Activated CD4-positive, alpha-beta T cell treated with anti-CD3 and anti-CD28 coated beads, Interleukin-2, amount 10 ng/mL, durations not matched to agents 24 days and 14 days (primary cell): ENCODE measurements around the gene DDX25. TPM values are rescaled to one million over a fixed set of nuclear protein-coding genes. Genes with fewer than 3 reads are reported as not detected.

ENCODE experiments used
- DNase-seq: peaks from one replicate; pipeline ENCODE4 v3.0.0; 2022
- H3K27ac Mint-ChIP-seq: one replicate; pipeline ENCODE4 v1.8.0; 2022; ENCODE audit warnings: mild to moderate bottlenecking, mixed read lengths
- H3K27me3 Mint-ChIP-seq: one replicate; pipeline ENCODE4 v1.8.0; 2022; ENCODE audit warnings: mixed read lengths
- H3K36me3 Mint-ChIP-seq: one replicate; pipeline ENCODE4 v1.8.0; 2022; ENCODE audit warnings: low read depth, mild to moderate bottlenecking, mixed read lengths
- H3K4me1 Mint-ChIP-seq: one replicate; pipeline ENCODE4 v1.8.0; 2021; ENCODE audit warnings: mixed read lengths
- H3K4me3 Mint-ChIP-seq: one replicate; pipeline ENCODE4 v1.8.0; 2022; ENCODE audit warnings: mild to moderate bottlenecking, moderate library complexity, mixed read lengths
- H3K9me3 Mint-ChIP-seq: one replicate; pipeline ENCODE4 v1.8.0; 2021; ENCODE audit warnings: mixed read lengths
- intact Hi-C: fragments of 100-400 bp; cut with micrococcal nuclease; formaldehyde crosslinking; loops from one replicate; pipeline ENCODE4 v1.15.1; 2023
- total RNA-seq: library from RNA; stranded (reverse); gene quantifications from 2 replicates; pipeline ENCODE4 v1.2.3, GENCODE V29; 2022

The DDX25 gene
- total RNA-seq, 1 donor from 2014 or later: not detected

GRCh38 chr11:125918140-125918840 is 14.0 kb downstream of the DDX25 start:
- no peaks in the 10 kb centered on the region for H3K4me1 Mint-ChIP-seq
- intact Hi-C loops: no loop called here

GRCh38 chr11:125921042-125921441 is 16.7 kb downstream of the DDX25 start:
- DNase-seq: no peak
- no peaks in the 10 kb centered on the region for H3K9me3 Mint-ChIP-seq
- peaks cover 6% of the 10 kb centered on the region for H3K27me3 Mint-ChIP-seq
- no peak overlapping the region for H3K4me3 Mint-ChIP-seq
- H3K4me1 Mint-ChIP-seq: no peaks in the 10 kb centered on the region
- no peaks in the 10 kb centered on the region for H3K36me3 Mint-ChIP-seq
- H3K27ac Mint-ChIP-seq: no peak overlapping the region
- intact Hi-C loops: loop anchor here (10.0 kb wide), 1 partner anchor 344 kb away; the partner anchor contains the start of genes FOXRED1 and SRPRA

More at GRCh38 chr11:125918140-125918840, 14.0 kb downstream of the DDX25 start:
- Mint-ChIP-seq H3K27me3 (peaks cover 13% of the 10 kb centered on the region), H3K9me3 (no peaks in the 10 kb centered on the region), H3K36me3 (no peaks in the 10 kb centered on the region), H3K27ac (no peak overlapping the region), H3K4me3 (no peak overlapping the region)
- no peak for DNase-seq

DNA sequence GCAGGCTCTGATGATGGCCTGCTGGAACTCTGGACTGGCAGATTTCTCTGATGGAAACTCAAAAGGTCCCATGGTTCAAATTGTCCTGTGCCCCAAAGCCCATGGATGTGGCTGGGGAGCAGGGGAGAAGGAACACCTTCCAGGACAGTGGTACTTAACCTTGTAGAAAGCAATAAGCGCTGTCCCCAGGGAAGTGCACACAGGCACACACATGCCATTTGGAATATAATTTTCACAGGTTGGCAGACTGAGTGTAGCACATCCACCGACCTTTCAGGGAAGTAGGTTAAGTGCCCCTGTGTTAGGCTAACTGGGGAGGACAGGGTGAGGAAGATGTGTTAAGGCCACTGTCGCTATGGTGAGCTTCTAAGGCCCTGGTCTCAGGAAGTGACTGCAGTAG is 17.8 kb downstream of the DDX25 start:
- peaks cover 10% of the 10 kb centered on the region for H3K27me3 Mint-ChIP-seq
- no peaks in the 10 kb centered on the region for H3K4me1 Mint-ChIP-seq
- H3K9me3 Mint-ChIP-seq: no peaks in the 10 kb centered on the region
- DNase-seq: no peak
- no peak overlapping the region for H3K27ac Mint-ChIP-seq
- intact Hi-C loops: loop anchor here (1.0 to 10.0 kb wide), 2 partner anchors 272 to 343 kb away; partner anchors contain the start of genes FOXRED1 and SRPRA
- no peaks in the 10 kb centered on the region for H3K36me3 Mint-ChIP-seq
- no peak overlapping the region for H3K4me3 Mint-ChIP-seq

GRCh38 chr11:125923012-125923579 is 18.8 kb downstream of the DDX25 start:
- Mint-ChIP-seq H3K27me3 (peaks cover 8% of the 10 kb centered on the region), H3K4me1 (no peaks in the 10 kb centered on the region), H3K4me3 (no peak overlapping the region), H3K9me3 (no peaks in the 10 kb centered on the region), H3K27ac (no peak overlapping the region), H3K36me3 (no peaks in the 10 kb centered on the region)
- peak; percentile 89 for DNase-seq
- intact Hi-C loops: loop anchor here (10.0 kb wide), 1 partner anchor 342 kb away; the partner anchor contains the start of genes FOXRED1 and SRPRA

DNA sequence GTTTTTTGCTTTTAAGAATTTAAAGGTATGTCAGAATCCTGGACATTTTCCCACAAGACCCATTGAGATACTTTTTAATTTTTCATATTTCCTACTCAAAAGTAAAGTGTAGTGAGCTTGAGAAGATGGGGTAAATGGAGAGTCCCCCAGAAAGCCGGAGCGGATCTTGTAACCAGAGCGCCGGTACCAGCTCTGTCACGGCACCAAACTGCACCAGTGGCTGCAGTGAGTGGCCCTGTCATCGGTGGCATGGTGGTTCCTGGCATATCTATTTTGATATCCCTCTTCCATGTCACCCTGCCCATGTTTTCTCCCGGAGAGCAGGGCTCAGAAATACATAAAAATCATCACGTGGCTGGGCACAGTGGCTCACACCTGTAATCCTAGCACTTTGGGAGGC is 19.3 kb downstream of the DDX25 start:
- H3K27me3 Mint-ChIP-seq: peaks cover 8% of the 10 kb centered on the region
- no peak overlapping the region for H3K27ac Mint-ChIP-seq

DNA sequence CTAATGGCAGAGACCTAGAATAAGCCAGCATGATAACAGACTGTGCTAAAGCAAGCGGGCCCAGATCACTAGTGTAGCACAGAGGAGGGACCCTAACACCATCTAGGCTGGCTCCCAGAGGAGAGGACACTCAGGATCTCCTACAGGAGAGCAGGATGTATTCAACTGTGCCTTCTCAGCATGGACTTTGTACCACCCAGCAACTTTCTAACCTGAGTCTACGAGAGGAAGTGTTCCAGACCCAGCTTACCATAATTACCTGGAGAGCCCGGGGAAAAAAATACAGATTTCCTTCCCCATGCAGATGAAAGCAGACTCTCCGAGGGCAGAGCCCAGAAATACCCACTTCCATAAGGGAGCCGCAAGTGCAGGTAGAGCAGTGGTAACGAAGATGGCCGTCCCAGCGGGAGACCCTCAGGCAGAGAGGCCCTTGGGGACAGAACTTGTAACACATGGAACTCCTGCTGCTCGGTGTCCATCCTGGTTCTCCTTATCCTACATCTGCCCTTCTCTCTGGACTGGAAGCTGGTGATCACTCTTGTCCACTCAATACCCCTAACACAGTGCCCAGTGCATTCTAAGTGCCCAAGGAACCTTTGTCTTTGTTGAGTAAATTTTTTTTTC is 20.2 kb downstream of the DDX25 start:
- Mint-ChIP-seq H3K4me3 (no peak overlapping the region), H3K4me1 (no peaks in the 10 kb centered on the region), H3K27ac (no peak overlapping the region)

More for the DNA sequence above, 19.3 kb downstream of the DDX25 start:
- Mint-ChIP-seq H3K4me3 (no peak overlapping the region), H3K36me3 (no peaks in the 10 kb centered on the region), H3K4me1 (no peaks in the 10 kb centered on the region), H3K9me3 (no peaks in the 10 kb centered on the region)
- no peak for DNase-seq
- intact Hi-C loops: loop anchor here (10.0 kb wide), 1 partner anchor 341 kb away; the partner anchor contains the start of genes FOXRED1 and SRPRA

GRCh38 chr11:125925247-125925740 is 21.0 kb downstream of the DDX25 start:
- intact Hi-C loops: loop anchor here (10.0 kb wide), 1 partner anchor 340 kb away; the partner anchor contains the start of genes FOXRED1 and SRPRA

More for the DNA sequence above, 20.2 kb downstream of the DDX25 start:
- Mint-ChIP-seq H3K27me3 (peaks cover 11% of the 10 kb centered on the region), H3K9me3 (no peaks in the 10 kb centered on the region), H3K36me3 (no peaks in the 10 kb centered on the region)
- no peak for DNase-seq
- intact Hi-C loops: loop anchor here (10.0 kb wide), 1 partner anchor 340 kb away; the partner anchor contains the start of genes FOXRED1 and SRPRA

DNA sequence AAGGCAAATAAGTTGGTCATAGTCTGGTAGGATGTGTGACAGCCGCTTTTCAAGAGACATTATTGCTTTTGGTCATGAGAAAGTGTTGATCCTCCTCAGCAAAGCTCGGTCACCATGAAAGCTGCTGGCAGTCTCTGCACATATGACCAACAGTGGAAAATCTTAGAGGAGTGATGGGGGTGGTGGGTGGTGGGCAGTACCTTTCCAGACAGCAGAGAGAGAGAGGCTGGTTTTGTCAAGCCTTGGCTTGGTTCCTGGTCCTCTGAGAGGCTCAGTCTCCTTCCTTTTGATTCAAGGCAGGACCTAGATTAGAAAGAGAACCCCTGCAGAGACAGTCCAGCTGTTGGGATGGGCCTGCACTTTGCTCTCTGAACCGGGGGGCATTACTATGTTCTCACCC is 21.5 kb downstream of the DDX25 start:
- H3K4me1 Mint-ChIP-seq: no peaks in the 10 kb centered on the region
- H3K4me3 Mint-ChIP-seq: no peak overlapping the region
- DNase-seq: no peak
- no peaks in the 10 kb centered on the region for H3K36me3 Mint-ChIP-seq
- no peaks in the 10 kb centered on the region for H3K9me3 Mint-ChIP-seq
- intact Hi-C loops: loop anchor here (10.0 kb wide), 1 partner anchor 339 kb away; the partner anchor contains the start of genes FOXRED1 and SRPRA
- peaks cover 16% of the 10 kb centered on the region for H3K27me3 Mint-ChIP-seq
- no peak overlapping the region for H3K27ac Mint-ChIP-seq

More at GRCh38 chr11:125925247-125925740, 21.0 kb downstream of the DDX25 start:
- Mint-ChIP-seq H3K9me3 (no peaks in the 10 kb centered on the region), H3K27ac (no peak overlapping the region), H3K4me3 (no peak overlapping the region), H3K27me3 (peaks cover 16% of the 10 kb centered on the region), H3K4me1 (no peaks in the 10 kb centered on the region), H3K36me3 (no peaks in the 10 kb centered on the region)
- DNase-seq: no peak

- no peak for DNase-seq
- intact Hi-C loops: loop anchor here (10.0 kb wide), 1 partner anchor 338 kb away; the partner anchor contains the start of genes FOXRED1 and SRPRA
- Mint-ChIP-seq H3K27me3 (peaks cover 17% of the 10 kb centered on the region), H3K9me3 (no peaks in the 10 kb centered on the region), H3K4me1 (no peaks in the 10 kb centered on the region), H3K36me3 (no peaks in the 10 kb centered on the region), H3K4me3 (no peak overlapping the region), H3K27ac (no peak overlapping the region)
These were observed 22.4 kb downstream of the DDX25 start for GRCh38 chr11:125926682-125927081.

DNA sequence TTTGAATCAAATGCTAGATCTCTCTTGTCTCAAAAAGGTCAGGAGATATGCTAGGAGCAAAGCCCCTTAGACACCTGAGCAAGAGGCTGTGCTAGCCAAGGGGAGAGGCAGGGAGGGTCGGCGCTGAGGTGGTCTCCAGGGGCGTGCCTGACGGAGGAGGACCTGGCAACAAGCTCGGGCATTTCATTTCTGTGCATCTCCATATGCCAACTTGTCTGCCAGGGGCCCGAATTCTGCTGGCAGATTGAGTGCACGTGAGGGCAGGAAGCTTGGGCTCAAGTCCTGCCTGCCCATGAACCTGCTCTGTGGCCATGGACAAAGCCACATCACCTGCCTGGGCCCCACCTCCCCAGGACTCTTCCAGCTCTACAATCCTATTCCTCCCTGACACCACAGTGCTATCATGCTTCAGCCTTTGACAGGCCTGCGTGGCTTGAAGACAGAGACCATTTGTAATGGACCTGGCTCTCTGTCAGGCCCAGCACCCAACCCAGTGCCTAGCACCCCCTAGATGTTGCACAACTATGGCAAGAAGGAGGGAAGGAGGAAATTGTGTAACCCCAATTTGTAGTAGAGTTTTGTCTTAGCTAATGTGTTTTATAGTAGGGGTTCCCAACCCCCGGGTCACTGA is 25.3 kb downstream of the DDX25 start:
- intact Hi-C loops: loop anchor here (10.0 kb wide), 1 partner anchor 335 kb away; the partner anchor contains the start of genes FOXRED1 and SRPRA
- peaks cover 17% of the 10 kb centered on the region for H3K27me3 Mint-ChIP-seq
- H3K4me3 Mint-ChIP-seq: no peak overlapping the region
- DNase-seq: no peak
- H3K9me3 Mint-ChIP-seq: no peaks in the 10 kb centered on the region
- H3K4me1 Mint-ChIP-seq: no peaks in the 10 kb centered on the region
- H3K27ac Mint-ChIP-seq: no peak overlapping the region
- H3K36me3 Mint-ChIP-seq: no peaks in the 10 kb centered on the region

GRCh38 chr11:125930076-125930450 is 25.8 kb downstream of the DDX25 start:
- intact Hi-C loops: no loop called here
- H3K4me1 Mint-ChIP-seq: no peaks in the 10 kb centered on the region
- no peak overlapping the region for H3K27ac Mint-ChIP-seq
- H3K27me3 Mint-ChIP-seq: peaks cover 17% of the 10 kb centered on the region
- no peaks in the 10 kb centered on the region for H3K9me3 Mint-ChIP-seq
- H3K36me3 Mint-ChIP-seq: no peaks in the 10 kb centered on the region
- DNase-seq: no peak
- no peak overlapping the region for H3K4me3 Mint-ChIP-seq

GRCh38 chr11:125931116-125931515 is 26.8 kb downstream of the DDX25 start:
- Mint-ChIP-seq H3K4me1 (no peaks in the 10 kb centered on the region), H3K36me3 (no peaks in the 10 kb centered on the region)
- intact Hi-C loops: no loop called here

DNA sequence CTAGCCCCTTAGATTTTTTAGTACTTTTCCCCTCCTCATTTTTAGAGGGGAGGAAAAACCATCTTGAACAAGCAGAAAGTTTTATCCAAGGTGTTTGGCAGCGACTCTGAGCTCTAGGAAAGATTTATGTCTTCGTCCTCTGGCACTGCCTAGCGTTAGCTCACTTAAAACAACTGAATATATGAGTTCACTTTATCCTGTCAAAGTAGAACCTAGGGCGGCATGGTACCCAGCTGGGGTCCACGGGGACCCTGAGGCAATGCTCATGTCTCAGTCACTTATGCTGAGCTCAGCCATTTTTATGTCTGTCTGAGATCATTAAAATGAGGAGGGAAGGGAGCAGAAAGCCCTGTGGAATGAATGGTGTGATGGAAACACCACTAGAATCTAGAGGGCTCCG is 27.4 kb downstream of the DDX25 start:
- H3K9me3 Mint-ChIP-seq: no peaks in the 10 kb centered on the region
- no peak overlapping the region for H3K4me3 Mint-ChIP-seq
- no peaks in the 10 kb centered on the region for H3K36me3 Mint-ChIP-seq
- H3K27ac Mint-ChIP-seq: no peak overlapping the region
- H3K4me1 Mint-ChIP-seq: no peaks in the 10 kb centered on the region
- intact Hi-C loops: no loop called here
- H3K27me3 Mint-ChIP-seq: peaks cover 16% of the 10 kb centered on the region
- no peak for DNase-seq

More at GRCh38 chr11:125931116-125931515, 26.8 kb downstream of the DDX25 start:
- no peak for DNase-seq
- no peak overlapping the region for H3K4me3 Mint-ChIP-seq
- H3K9me3 Mint-ChIP-seq: no peaks in the 10 kb centered on the region
- no peak overlapping the region for H3K27ac Mint-ChIP-seq
- peaks cover 17% of the 10 kb centered on the region for H3K27me3 Mint-ChIP-seq
